Activated CD8-positive, alpha-beta memory T cell treated with anti-CD3 and anti-CD28 coated beads, Interleukin-2, amount 10 ng/mL, durations not matched to agents 7 days and 5 days (primary cell): ENCODE data around the gene FBN1. TPM values are rescaled to one million over a fixed set of nuclear protein-coding genes. Genes with fewer than 3 reads are reported as not detected.

Experiments
- ATAC-seq: fragments of 150-1000 bp; cut with Tn5 transposase; one replicate; pipeline ENCODE4 v1.10.0; 2021; ENCODE audit warnings: moderate library complexity
- CTCF ChIA-PET: fragments of 350-600 bp; sonication (Branson Sonifier 250); formaldehyde crosslinking; loops from one replicate; lab custom pipeline; 2021; ENCODE audit warnings: antibody characterized with exemption; lab: Charles Lee
- DNase-seq: peaks from one replicate; pipeline ENCODE4 v3.0.0-alpha.2; 2020
- H3K27ac Mint-ChIP-seq: one replicate; pipeline ENCODE4 v1.8.0; 2021; ENCODE audit warnings: mild to moderate bottlenecking, mixed read lengths
- H3K27me3 Mint-ChIP-seq: one replicate; pipeline ENCODE4 v1.8.0; 2021; ENCODE audit warnings: mixed read lengths
- H3K36me3 Mint-ChIP-seq: one replicate; pipeline ENCODE4 v1.8.0; 2021; ENCODE audit warnings: mild to moderate bottlenecking, mixed read lengths
- H3K4me1 Mint-ChIP-seq: one replicate; pipeline ENCODE4 v1.8.0; 2021; ENCODE audit warnings: mixed read lengths
- H3K4me3 Mint-ChIP-seq: one replicate; pipeline ENCODE4 v1.8.0; 2021; ENCODE audit warnings: mild to moderate bottlenecking, moderate library complexity, mixed read lengths
- H3K9me3 Mint-ChIP-seq: one replicate; pipeline ENCODE4 v1.8.0; 2022; ENCODE audit warnings: low read depth, mixed read lengths
- total RNA-seq, 2 experiments: library from RNA; stranded (reverse); gene quantifications; one replicate each; pipeline ENCODE4 v1.2.3, GENCODE V29; 2021

The FBN1 gene
- total RNA-seq, 2 experiments from 2014 or later: 1.1 to 1.3 TPM

DNA sequence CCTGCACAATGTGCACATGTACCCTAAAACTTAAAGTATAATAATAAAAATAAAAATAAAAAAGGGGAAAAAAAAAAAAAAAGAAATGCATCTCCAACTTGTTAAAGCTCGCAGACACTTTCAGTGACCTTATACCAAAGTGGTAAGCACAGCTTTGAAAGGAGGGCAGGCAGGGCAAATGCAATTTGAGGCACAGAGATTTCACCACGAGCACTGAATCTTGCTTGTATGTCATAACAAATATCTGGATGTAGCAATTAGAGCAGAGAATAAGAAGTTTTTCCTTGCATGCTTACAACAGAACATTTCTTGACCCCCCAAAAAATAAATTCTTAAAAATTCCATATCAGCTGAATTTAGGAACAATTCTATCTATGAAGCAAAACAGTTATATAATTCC lies 66.5 kb downstream of the FBN1 start:
- CTCF ChIA-PET: no interaction called here
- no peak for ATAC-seq
- H3K27ac Mint-ChIP-seq: no peak overlapping the region

GRCh38 chr15:48577469-48577868 lies 68.0 kb downstream of the FBN1 start:
- no peak overlapping the region for H3K4me3 Mint-ChIP-seq
- H3K27ac Mint-ChIP-seq: no peak overlapping the region
- H3K36me3 Mint-ChIP-seq: no peaks in the 10 kb centered on the region
- no peaks in the 10 kb centered on the region for H3K4me1 Mint-ChIP-seq
- no peak for DNase-seq
- H3K9me3 Mint-ChIP-seq: no peaks in the 10 kb centered on the region
- no peak for ATAC-seq
- CTCF ChIA-PET: no interaction called here
- H3K27me3 Mint-ChIP-seq: peaks cover 10% of the 10 kb centered on the region

More for the DNA sequence above, 66.5 kb downstream of the FBN1 start:
- Mint-ChIP-seq H3K4me3 (no peak overlapping the region), H3K4me1 (no peaks in the 10 kb centered on the region), H3K27me3 (peaks cover 5% of the 10 kb centered on the region), H3K36me3 (no peaks in the 10 kb centered on the region), H3K9me3 (no peaks in the 10 kb centered on the region)
- DNase-seq: no peak

GRCh38 chr15:48574187-48574586 lies 71.3 kb downstream of the FBN1 start:
- H3K4me3 Mint-ChIP-seq: no peak overlapping the region
- no peaks in the 10 kb centered on the region for H3K9me3 Mint-ChIP-seq
- DNase-seq (no peak), ATAC-seq (no peak)
- no peaks in the 10 kb centered on the region for H3K36me3 Mint-ChIP-seq
- no peaks in the 10 kb centered on the region for H3K4me1 Mint-ChIP-seq
- CTCF ChIA-PET: no interaction called here
- H3K27me3 Mint-ChIP-seq: peaks cover 13% of the 10 kb centered on the region
- H3K27ac Mint-ChIP-seq: no peak overlapping the region

- no peak for ATAC-seq
- CTCF ChIA-PET: no interaction called here
- no peaks in the 10 kb centered on the region for H3K36me3 Mint-ChIP-seq
These were observed 71.7 kb downstream of the FBN1 start for GRCh38 chr15:48573780-48574179.

GRCh38 chr15:48572823-48573222 lies 72.7 kb downstream of the FBN1 start:
- ATAC-seq (no peak), DNase-seq (no peak)
- Mint-ChIP-seq H3K36me3 (no peaks in the 10 kb centered on the region), H3K27ac (no peak overlapping the region), H3K27me3 (peaks cover 13% of the 10 kb centered on the region), H3K4me3 (no peak overlapping the region), H3K9me3 (no peaks in the 10 kb centered on the region), H3K4me1 (no peaks in the 10 kb centered on the region)
- CTCF ChIA-PET: no interaction called here

More at GRCh38 chr15:48573780-48574179, 71.7 kb downstream of the FBN1 start:
- Mint-ChIP-seq H3K9me3 (no peaks in the 10 kb centered on the region), H3K27ac (no peak overlapping the region), H3K27me3 (peaks cover 13% of the 10 kb centered on the region), H3K4me3 (no peak overlapping the region), H3K4me1 (no peaks in the 10 kb centered on the region)
- DNase-seq: no peak

DNA sequence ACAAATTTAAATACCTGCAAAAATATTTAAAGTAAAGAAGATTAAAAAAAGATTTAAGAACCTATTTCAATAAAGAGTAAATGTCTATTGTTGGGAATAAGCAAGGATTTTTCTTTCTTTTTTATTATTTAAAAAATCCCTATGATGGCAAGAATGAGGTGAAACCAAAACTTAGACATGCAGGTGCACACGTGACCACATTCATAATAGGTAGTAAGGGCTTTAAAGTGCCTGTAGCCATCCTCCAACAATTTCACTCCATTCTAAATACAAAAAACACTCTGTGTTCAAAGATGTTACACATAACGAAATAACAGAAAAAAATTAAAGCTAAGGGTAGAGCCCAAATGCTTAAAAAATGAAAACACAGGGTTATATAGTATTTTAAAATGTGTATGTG lies 74.0 kb downstream of the FBN1 start:
- H3K27me3 Mint-ChIP-seq: peaks cover 15% of the 10 kb centered on the region
- no peak for DNase-seq
- H3K4me3 Mint-ChIP-seq: no peak overlapping the region
- H3K27ac Mint-ChIP-seq: no peak overlapping the region
- no peak for ATAC-seq
- no peaks in the 10 kb centered on the region for H3K36me3 Mint-ChIP-seq
- CTCF ChIA-PET: no interaction called here
- no peaks in the 10 kb centered on the region for H3K4me1 Mint-ChIP-seq
- H3K9me3 Mint-ChIP-seq: no peaks in the 10 kb centered on the region

DNA sequence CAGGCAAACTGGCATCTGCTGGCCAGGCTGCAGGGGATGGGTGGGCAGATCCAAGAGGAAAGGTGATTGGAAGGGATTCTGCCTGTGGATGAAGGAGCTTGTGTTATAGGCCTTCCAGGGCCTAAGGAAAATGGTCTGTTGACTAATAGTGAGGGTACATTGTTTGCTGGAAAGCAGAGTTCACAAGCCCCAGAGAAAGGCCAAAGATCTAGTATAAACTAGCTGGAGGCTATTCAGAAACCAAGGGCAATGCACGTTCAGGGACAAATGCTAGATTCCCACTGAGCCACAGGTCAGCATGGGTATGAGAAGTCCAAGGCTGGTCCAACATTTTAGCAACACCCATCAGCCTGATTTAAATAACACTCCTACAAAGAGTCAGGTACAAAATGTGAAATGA lies 74.7 kb downstream of the FBN1 start:
- Mint-ChIP-seq H3K4me3 (no peak overlapping the region), H3K36me3 (no peaks in the 10 kb centered on the region), H3K4me1 (no peaks in the 10 kb centered on the region), H3K27me3 (peaks cover 20% of the 10 kb centered on the region), H3K9me3 (no peaks in the 10 kb centered on the region), H3K27ac (no peak overlapping the region)
- DNase-seq (no peak), ATAC-seq (no peak)
- CTCF ChIA-PET: no interaction called here

DNA sequence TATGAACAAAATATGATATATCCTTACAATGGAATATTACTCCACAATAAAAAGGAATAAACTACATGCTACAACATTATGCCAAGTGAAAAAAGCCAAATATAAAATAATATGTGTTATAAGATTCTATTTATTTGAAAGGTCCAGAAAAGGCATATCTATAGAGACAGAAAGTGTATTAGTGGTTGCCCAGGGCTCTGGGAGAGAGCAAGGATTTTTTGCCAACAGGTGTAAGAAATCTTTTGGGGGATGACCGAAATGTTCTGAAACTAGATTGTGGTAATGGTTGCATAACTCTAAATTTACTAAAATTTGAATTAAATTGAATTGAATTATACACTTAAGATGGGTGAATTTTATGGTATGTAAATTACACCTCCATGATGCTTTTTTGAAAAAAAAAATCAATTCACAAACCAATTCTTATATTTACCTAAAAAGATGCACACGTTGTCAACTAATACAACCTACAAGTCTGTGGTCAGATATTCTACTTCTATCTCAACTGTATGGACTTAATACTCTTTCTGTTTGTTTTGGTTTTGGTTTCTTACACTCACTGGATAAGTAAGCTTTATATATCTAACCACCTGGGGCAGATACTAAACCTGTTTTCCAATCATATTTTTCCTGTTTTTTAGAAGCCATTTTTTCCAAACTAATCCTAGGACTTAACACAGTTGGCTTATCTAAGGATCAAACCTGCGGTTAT lies 75.8 kb downstream of the FBN1 start:
- no peak overlapping the region for H3K4me3 Mint-ChIP-seq
- DNase-seq (no peak), ATAC-seq (no peak)
- H3K27me3 Mint-ChIP-seq: peaks cover 21% of the 10 kb centered on the region
- H3K4me1 Mint-ChIP-seq: no peaks in the 10 kb centered on the region
- H3K36me3 Mint-ChIP-seq: no peaks in the 10 kb centered on the region
- no peak overlapping the region for H3K27ac Mint-ChIP-seq
- CTCF ChIA-PET: no interaction called here
- no peaks in the 10 kb centered on the region for H3K9me3 Mint-ChIP-seq

DNA sequence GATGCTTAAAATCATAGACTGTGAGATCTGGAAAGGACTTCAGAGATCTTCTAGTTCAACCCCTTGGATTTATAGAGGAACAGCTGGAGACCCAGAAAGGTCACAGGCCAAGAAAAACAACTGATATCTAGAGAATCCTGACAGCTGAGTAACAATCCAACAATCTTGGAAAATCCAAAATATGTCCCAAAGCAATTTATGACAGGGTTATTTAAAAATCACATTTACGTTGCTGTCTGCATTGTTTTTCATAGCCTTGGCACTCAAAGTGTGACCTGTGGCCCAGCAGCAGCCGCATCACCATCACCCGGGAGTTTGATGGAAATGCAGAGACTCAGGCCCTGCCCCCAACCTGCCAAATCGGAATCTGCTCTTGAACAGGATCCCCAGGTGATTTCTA lies 78.8 kb downstream of the FBN1 start:
- Mint-ChIP-seq H3K9me3 (no peaks in the 10 kb centered on the region), H3K27me3 (peaks cover 25% of the 10 kb centered on the region), H3K36me3 (no peaks in the 10 kb centered on the region), H3K4me1 (no peaks in the 10 kb centered on the region), H3K4me3 (no peak overlapping the region), H3K27ac (no peak overlapping the region)
- CTCF ChIA-PET: no interaction called here
- no peak for ATAC-seq
- no peak for DNase-seq

DNA sequence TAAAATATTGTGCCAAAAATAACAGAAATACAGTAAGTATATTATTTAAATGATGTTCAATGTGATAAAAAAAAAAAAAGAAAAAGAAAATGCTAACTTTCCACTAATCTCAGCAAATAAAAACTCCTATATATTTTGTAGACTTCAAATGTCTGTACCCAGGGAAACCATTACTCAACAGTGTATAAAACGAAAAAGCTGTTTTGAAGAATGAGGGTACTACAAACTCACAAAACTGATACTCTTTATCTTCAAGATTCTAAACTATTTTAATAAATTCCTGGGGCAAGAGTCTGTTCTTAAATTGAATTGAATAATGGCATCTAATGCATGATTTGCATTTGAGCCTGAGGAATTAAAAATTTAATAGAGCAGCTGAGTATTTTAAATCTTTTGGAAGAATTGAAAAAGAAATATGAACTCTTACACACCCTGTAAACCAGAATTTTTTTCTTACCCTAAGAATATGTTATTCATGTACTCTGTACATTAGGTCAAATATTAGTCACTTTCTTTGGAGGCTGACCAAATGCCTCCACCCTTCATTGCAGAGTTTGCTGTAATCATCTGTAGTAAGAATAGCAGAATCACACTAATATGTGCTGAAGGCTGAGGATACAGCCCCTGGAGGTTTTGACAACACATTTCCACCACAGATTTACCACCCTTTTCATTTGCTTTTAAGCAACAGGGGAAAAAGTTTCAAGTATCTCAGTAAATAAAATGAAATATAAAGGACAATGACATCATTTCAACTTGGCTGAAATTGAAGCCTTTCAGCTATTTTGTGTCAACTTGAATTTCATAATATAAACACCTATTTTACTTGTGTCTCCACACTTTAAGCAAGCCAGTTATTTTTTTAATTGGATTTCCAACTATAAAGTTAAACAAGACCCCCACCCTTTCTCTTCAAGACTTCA lies 79.7 kb downstream of the FBN1 start:
- DNase-seq (no peak), ATAC-seq (no peak)
- no peak overlapping the region for H3K27ac Mint-ChIP-seq
- no peak overlapping the region for H3K4me3 Mint-ChIP-seq
- H3K36me3 Mint-ChIP-seq: no peaks in the 10 kb centered on the region
- H3K27me3 Mint-ChIP-seq: peaks cover 26% of the 10 kb centered on the region
- no peaks in the 10 kb centered on the region for H3K4me1 Mint-ChIP-seq
- CTCF ChIA-PET: no interaction called here
- H3K9me3 Mint-ChIP-seq: no peaks in the 10 kb centered on the region

GRCh38 chr15:48564690-48565089 lies 80.8 kb downstream of the FBN1 start:
- H3K4me3 Mint-ChIP-seq: no peak overlapping the region
- H3K27ac Mint-ChIP-seq: no peak overlapping the region
- H3K27me3 Mint-ChIP-seq: peaks cover 22% of the 10 kb centered on the region
- no peaks in the 10 kb centered on the region for H3K9me3 Mint-ChIP-seq
- ATAC-seq (no peak), DNase-seq (no peak)
- no peaks in the 10 kb centered on the region for H3K4me1 Mint-ChIP-seq
- H3K36me3 Mint-ChIP-seq: no peaks in the 10 kb centered on the region
- CTCF ChIA-PET: no interaction called here

GRCh38 chr15:48563934-48564333 lies 81.6 kb downstream of the FBN1 start:
- CTCF ChIA-PET: no interaction called here

DNA sequence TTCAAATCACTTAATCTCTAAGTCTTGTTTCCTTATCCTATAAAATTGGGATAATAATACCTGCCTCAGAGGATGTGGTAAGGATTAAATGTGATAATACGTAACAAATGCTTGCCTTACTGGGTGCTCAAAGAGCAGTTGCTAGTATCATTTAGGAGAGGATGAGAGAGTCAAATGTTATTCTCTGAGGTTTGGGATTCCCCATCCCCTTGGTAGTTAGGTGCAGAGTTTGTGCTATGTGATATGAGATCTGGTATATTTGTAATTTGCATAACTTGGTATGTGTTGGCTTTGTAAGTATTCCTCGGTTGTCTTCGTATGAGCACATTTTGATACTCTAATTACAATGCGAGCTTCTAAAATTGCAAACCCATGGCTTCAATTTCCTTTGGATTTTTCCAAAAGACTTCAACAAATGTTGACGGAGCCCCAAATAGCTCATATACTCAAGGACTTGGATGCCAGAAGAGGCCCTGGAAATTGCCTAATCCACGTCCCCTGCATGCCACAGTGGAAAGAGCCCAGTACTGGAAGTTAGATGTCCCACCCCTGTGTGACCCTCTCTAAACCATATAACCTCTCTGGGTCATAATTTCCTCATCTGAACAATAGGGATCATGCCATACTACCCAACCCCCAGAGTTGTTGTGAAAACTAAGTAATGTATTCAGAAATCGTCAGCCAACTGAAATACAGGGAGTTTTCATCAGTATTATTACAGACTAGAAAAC lies 85.0 kb downstream of the FBN1 start:
- no peak for DNase-seq
- no peak for ATAC-seq
- H3K4me1 Mint-ChIP-seq: no peaks in the 10 kb centered on the region
- no peaks in the 10 kb centered on the region for H3K9me3 Mint-ChIP-seq
- H3K4me3 Mint-ChIP-seq: no peak overlapping the region
- H3K27ac Mint-ChIP-seq: no peak overlapping the region
- H3K27me3 Mint-ChIP-seq: peaks cover 32% of the 10 kb centered on the region
- H3K36me3 Mint-ChIP-seq: no peaks in the 10 kb centered on the region
- CTCF ChIA-PET: no interaction called here

More at GRCh38 chr15:48563934-48564333, 81.6 kb downstream of the FBN1 start:
- no peaks in the 10 kb centered on the region for H3K9me3 Mint-ChIP-seq
- peaks cover 25% of the 10 kb centered on the region for H3K27me3 Mint-ChIP-seq
- no peak for DNase-seq
- H3K4me1 Mint-ChIP-seq: no peaks in the 10 kb centered on the region
- ATAC-seq: no peak
- H3K36me3 Mint-ChIP-seq: no peaks in the 10 kb centered on the region
- no peak overlapping the region for H3K4me3 Mint-ChIP-seq
- no peak overlapping the region for H3K27ac Mint-ChIP-seq
